Activated naive CD4-positive, alpha-beta T cell treated with anti-CD3 and anti-CD28 coated beads for 36 hours (primary cell): ENCODE measurements around the gene ZNF286A. TPM values are rescaled to one million over a fixed set of nuclear protein-coding genes. Genes with fewer than 3 reads are reported as not detected.
"Not testable (repeated sequence)": the region's sequence is repeated elsewhere in the genome, so short reads cannot be mapped to it uniquely, and the experiment has no call there.

Source experiments
- CTCF ChIA-PET: fragments of 350-600 bp; sonication (Branson Sonifier 250); formaldehyde crosslinking; loops from one replicate; lab custom pipeline; 2021; ENCODE audit warnings: antibody characterized with exemption; lab: Charles Lee
- DNase-seq: peaks from one replicate; pipeline ENCODE4 v3.0.0-alpha.2; 2020
- H3K27ac Mint-ChIP-seq: one replicate; pipeline ENCODE4 v1.8.0; 2021; ENCODE audit warnings: mild to moderate bottlenecking, mixed read lengths
- H3K27me3 Mint-ChIP-seq: one replicate; pipeline ENCODE4 v1.8.0; 2021; ENCODE audit warnings: low read depth, mixed read lengths
- H3K36me3 Mint-ChIP-seq: one replicate; pipeline ENCODE4 v1.8.0; 2021; ENCODE audit warnings: low read depth, mixed read lengths
- H3K4me1 Mint-ChIP-seq: one replicate; pipeline ENCODE4 v1.8.0; 2021; ENCODE audit warnings: low read depth, mixed read lengths
- H3K4me3 Mint-ChIP-seq: one replicate; pipeline ENCODE4 v1.8.0; 2021; ENCODE audit warnings: mild to moderate bottlenecking, moderate library complexity, mixed read lengths
- H3K9me3 Mint-ChIP-seq: one replicate; pipeline ENCODE4 v1.8.0; 2021; ENCODE audit warnings: mixed read lengths
- intact Hi-C: fragments of 100-400 bp; cut with micrococcal nuclease; formaldehyde crosslinking; loops from one replicate; pipeline ENCODE4 v1.15.1; 2023
- total RNA-seq, 2 experiments: library from RNA; stranded (reverse); gene quantifications; one replicate each; pipeline ENCODE4 v1.2.3, GENCODE V29; 2021

ZNF286A gene
- total RNA-seq, 2 experiments from 2014 or later: 20.4 to 26.8 TPM

GRCh38 chr17:15708879-15709278 is 9.3 kb downstream of the ZNF286A start:
- H3K27me3 Mint-ChIP-seq, H3K4me3 Mint-ChIP-seq, DNase-seq, CTCF ChIA-PET, intact Hi-C loops, H3K27ac Mint-ChIP-seq, H3K4me1 Mint-ChIP-seq: not testable (repeated sequence)
- Mint-ChIP-seq H3K36me3 (peaks cover 67% of the 10 kb centered on the region), H3K9me3 (peaks cover 23% of the 10 kb centered on the region)

- H3K27me3 Mint-ChIP-seq, H3K27ac Mint-ChIP-seq, H3K4me1 Mint-ChIP-seq, intact Hi-C loops, CTCF ChIA-PET, DNase-seq, H3K4me3 Mint-ChIP-seq: not testable (repeated sequence)
- Mint-ChIP-seq H3K9me3 (peaks cover 37% of the 10 kb centered on the region), H3K36me3 (peaks cover 49% of the 10 kb centered on the region)
Measured at GRCh38 chr17:15716601-15717563, 17.3 kb downstream of the ZNF286A start.

GRCh38 chr17:15730535-15730934 is 31.0 kb downstream of the ZNF286A start:
- H3K36me3 Mint-ChIP-seq, H3K4me1 Mint-ChIP-seq, H3K9me3 Mint-ChIP-seq, H3K27me3 Mint-ChIP-seq, intact Hi-C loops, DNase-seq, H3K27ac Mint-ChIP-seq, H3K4me3 Mint-ChIP-seq, CTCF ChIA-PET: not testable (repeated sequence)

- H3K36me3 Mint-ChIP-seq, CTCF ChIA-PET, H3K27me3 Mint-ChIP-seq, intact Hi-C loops, H3K9me3 Mint-ChIP-seq, H3K27ac Mint-ChIP-seq, H3K4me1 Mint-ChIP-seq, H3K4me3 Mint-ChIP-seq, DNase-seq: not testable (repeated sequence)
Measured at GRCh38 chr17:15731900-15732299, 32.3 kb downstream of the ZNF286A start, which contains the start of gene TBC1D26. Gene TBC1D26, plus strand, starts transcription at chr17:15732283. Its CDS starts 3,066 bp downstream, at chr17:15735349.

- H3K4me1 Mint-ChIP-seq, H3K27ac Mint-ChIP-seq, CTCF ChIA-PET, H3K4me3 Mint-ChIP-seq, H3K27me3 Mint-ChIP-seq, intact Hi-C loops, H3K36me3 Mint-ChIP-seq, H3K9me3 Mint-ChIP-seq, DNase-seq: not testable (repeated sequence)
Measured at GRCh38 chr17:15733174-15733789, 33.7 kb downstream of the ZNF286A start.

- H3K36me3 Mint-ChIP-seq, intact Hi-C loops, H3K4me1 Mint-ChIP-seq, CTCF ChIA-PET, H3K27ac Mint-ChIP-seq, H3K9me3 Mint-ChIP-seq, H3K27me3 Mint-ChIP-seq, DNase-seq, H3K4me3 Mint-ChIP-seq: not testable (repeated sequence)
Measured at GRCh38 chr17:15736578-15736977, 37.0 kb downstream of the ZNF286A start.

GRCh38 chr17:15738066-15738465 is 38.5 kb downstream of the ZNF286A start:
- no peak overlapping the region for H3K27ac Mint-ChIP-seq
- CTCF ChIA-PET: no interaction called here
- no peaks in the 10 kb centered on the region for H3K4me1 Mint-ChIP-seq
- intact Hi-C loops: no loop called here
- DNase-seq: no peak
- H3K4me3 Mint-ChIP-seq: no peak overlapping the region
- H3K27me3 Mint-ChIP-seq: peaks cover 3% of the 10 kb centered on the region
- H3K36me3 Mint-ChIP-seq: no peaks in the 10 kb centered on the region
- H3K9me3 Mint-ChIP-seq: no peaks in the 10 kb centered on the region

- H3K27ac Mint-ChIP-seq, intact Hi-C loops, H3K9me3 Mint-ChIP-seq, H3K27me3 Mint-ChIP-seq, H3K4me3 Mint-ChIP-seq, DNase-seq, CTCF ChIA-PET, H3K4me1 Mint-ChIP-seq, H3K36me3 Mint-ChIP-seq: not testable (repeated sequence)
Measured at GRCh38 chr17:15739259-15739658, 39.7 kb downstream of the ZNF286A start.

- CTCF ChIA-PET, intact Hi-C loops, H3K27ac Mint-ChIP-seq, H3K4me1 Mint-ChIP-seq, DNase-seq, H3K27me3 Mint-ChIP-seq, H3K9me3 Mint-ChIP-seq, H3K4me3 Mint-ChIP-seq, H3K36me3 Mint-ChIP-seq: not testable (repeated sequence)
Measured at GRCh38 chr17:15740041-15740440, 40.5 kb downstream of the ZNF286A start.

GRCh38 chr17:15740570-15741120 is 41.1 kb downstream of the ZNF286A start:
- CTCF ChIA-PET: no interaction called here
- Mint-ChIP-seq H3K4me3 (no peak overlapping the region), H3K27ac (no peak overlapping the region), H3K36me3 (no peaks in the 10 kb centered on the region), H3K4me1 (no peaks in the 10 kb centered on the region), H3K9me3 (no peaks in the 10 kb centered on the region), H3K27me3 (peaks cover 3% of the 10 kb centered on the region)
- DNase-seq: no peak
- intact Hi-C loops: no loop called here

- Mint-ChIP-seq H3K4me3 (no peak overlapping the region), H3K4me1 (no peaks in the 10 kb centered on the region), H3K27me3 (peaks cover 3% of the 10 kb centered on the region), H3K9me3 (no peaks in the 10 kb centered on the region), H3K27ac (no peak overlapping the region), H3K36me3 (no peaks in the 10 kb centered on the region)
- intact Hi-C loops: no loop called here
- DNase-seq: no peak
- CTCF ChIA-PET: no interaction called here
Measured at GRCh38 chr17:15741624-15742023, 42.1 kb downstream of the ZNF286A start.

GRCh38 chr17:15742051-15742795 is 42.7 kb downstream of the ZNF286A start:
- H3K27ac Mint-ChIP-seq: no peak overlapping the region
- H3K4me3 Mint-ChIP-seq: no peak overlapping the region
- no peaks in the 10 kb centered on the region for H3K4me1 Mint-ChIP-seq
- intact Hi-C loops: no loop called here
- CTCF ChIA-PET: no interaction called here
- no peaks in the 10 kb centered on the region for H3K9me3 Mint-ChIP-seq
- no peak for DNase-seq
- peaks cover 3% of the 10 kb centered on the region for H3K27me3 Mint-ChIP-seq
- H3K36me3 Mint-ChIP-seq: no peaks in the 10 kb centered on the region
